HG03460 (cell line): ENCODE results near the gene GPA33.

ENCODE experiments used
- ATAC-seq: cut with Tn5 transposase; IDR thresholded peaks from one replicate; pipeline ENCODE4 v1.9.1; 2021; ENCODE audit not compliant: unreplicated experiment

The GPA33 gene

GRCh38 chr1:167090314-167090942 is at the start of gene GPA33:
Gene GPA33 (minus strand): TSS chr1:167090377. CDS start chr1:167090287, 90 bp downstream.
- no peak for ATAC-seq

GRCh38 chr1:167138703-167139102 is 48.5 kb upstream of the GPA33 start:
- ATAC-seq: no peak

DNA sequence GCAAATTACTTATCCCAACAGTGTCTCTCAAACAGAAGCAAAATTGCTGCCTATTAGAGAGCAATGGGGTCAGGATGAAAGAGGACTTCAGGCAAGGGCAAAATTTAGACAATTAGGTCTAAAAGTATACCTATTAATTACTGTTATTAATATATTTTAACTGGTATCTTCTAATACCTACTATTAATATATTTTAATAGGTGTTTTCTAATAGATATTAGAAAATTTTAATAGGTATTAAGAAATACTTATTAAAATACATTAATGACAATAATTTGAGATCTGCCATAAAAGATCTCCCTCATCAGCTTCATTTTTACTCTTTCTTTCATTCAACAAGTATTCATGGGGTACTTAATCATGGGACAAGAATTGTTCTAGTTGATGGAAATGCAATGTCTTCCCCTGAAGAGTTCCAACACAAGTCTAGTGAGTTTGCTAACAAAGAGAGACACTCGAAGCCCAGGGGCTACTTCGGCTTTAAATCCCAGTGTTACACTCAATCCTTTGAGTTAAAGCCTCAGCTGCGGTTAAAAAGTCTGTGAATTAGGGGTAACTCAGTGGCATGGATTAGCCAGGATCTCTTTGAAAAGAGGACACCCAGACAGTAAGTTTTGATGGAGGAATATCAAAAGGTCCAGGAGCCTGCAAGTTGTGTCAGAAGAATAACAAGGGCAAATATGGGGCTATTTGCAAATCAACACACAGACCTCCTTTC is 47.8 kb upstream of the GPA33 start:
- ATAC-seq: no peak

DNA sequence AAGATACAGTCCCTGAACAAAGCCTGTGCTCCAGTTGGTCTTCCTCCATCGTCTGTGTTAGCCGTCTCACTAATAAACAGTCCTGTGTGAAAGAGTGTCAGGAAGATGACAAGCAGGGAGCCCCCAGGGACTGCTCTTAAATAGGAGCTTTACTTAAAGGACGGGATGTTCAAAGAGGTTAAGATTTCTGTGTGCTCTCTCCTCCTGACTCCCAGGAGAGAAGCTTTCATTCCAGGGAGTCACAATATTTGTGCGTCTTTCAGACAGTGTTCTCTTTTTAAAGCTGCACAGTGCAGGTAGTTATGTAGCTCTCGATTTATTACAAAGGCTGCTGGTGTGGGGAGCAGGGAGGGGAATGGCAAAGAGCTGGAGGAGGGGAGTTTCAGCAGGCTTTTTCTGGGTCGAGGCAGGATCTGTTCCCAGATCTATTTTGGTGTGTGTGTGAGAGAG is 47.2 kb upstream of the GPA33 start:
- no peak for ATAC-seq

- ATAC-seq: no peak
Observed at GRCh38 chr1:167136806-167137205, 46.6 kb upstream of the GPA33 start.

DNA sequence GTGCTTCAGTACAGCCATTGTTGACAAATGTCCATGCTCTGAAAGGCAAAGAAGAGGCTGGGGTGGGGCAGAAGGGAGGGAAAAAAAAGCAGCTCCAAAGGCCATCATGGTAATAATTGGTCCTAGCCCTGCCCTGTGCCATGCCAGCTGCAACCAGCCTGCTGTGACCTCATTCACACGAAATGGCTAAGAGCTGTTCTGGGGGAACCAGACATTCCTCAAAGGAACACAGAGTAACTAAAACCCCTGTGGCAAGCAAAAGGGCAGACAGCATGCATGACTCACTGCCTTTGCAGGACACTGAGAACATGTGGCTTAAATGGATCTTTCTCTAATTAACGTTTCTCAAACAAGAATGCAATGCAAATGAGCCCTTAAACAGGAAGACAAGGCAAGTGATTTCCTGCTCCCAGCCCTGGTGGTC is 46.0 kb upstream of the GPA33 start:
- ATAC-seq: no peak

DNA sequence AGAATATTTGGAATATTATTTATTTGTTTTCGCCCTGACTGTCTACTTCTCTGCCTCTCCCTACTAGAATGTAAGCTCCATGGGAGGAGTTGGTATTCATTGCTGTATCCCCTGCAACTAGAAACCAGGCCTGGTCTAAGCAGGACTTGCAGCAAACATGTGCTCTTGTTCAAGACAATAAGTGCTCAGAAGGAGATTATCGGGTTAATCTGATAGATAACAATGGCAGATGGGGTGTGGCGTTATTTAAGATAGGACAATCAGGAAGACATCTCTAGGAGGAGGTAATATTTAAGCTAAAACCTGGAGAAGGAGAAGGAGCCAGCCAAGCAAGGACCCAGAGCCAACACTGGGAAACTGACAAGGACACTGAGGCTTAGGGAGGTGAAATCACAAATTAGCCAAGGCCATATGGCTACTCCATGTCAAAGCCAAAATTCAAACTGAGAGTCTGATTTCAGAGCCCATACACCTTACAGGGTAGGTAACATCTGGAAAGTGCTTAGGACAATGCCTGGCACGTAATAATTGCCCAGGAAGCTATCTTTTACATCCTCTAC is 45.2 kb upstream of the GPA33 start:
- ATAC-seq: no peak

- ATAC-seq: no peak
Observed at GRCh38 chr1:167132301-167133010, 42.3 kb upstream of the GPA33 start.

DNA sequence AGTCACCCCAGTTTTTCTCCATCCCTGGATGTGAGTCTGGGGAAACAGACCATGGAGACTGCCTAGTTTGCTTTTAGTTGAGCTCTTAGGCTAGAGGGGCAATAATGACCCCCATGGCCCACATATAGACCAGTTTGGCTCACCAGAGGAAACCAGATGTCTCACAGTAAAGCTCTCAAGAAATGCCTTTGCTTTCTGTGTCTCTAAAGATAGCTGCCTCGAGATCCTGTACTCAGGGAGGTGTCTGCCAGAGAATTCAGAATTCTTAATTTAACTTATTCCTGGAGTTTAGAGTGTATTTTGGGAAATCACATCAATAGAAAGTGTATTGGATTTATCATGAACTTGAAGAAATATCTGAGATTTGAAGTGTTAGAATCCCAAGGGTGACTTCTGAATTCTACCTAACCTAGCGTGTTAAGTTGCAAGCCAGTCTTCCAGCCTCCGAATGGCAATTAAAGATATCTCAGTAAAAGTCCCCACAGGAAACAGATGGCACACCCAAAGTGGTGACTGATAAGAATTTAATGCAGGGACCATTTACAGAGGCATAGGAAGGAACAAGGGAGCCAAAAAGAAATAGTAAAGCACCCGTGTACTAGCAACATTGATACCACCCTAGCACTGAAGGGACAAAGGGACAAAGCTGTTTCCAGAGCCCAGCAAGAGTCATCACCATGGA is 40.8 kb upstream of the GPA33 start:
- ATAC-seq: no peak

DNA sequence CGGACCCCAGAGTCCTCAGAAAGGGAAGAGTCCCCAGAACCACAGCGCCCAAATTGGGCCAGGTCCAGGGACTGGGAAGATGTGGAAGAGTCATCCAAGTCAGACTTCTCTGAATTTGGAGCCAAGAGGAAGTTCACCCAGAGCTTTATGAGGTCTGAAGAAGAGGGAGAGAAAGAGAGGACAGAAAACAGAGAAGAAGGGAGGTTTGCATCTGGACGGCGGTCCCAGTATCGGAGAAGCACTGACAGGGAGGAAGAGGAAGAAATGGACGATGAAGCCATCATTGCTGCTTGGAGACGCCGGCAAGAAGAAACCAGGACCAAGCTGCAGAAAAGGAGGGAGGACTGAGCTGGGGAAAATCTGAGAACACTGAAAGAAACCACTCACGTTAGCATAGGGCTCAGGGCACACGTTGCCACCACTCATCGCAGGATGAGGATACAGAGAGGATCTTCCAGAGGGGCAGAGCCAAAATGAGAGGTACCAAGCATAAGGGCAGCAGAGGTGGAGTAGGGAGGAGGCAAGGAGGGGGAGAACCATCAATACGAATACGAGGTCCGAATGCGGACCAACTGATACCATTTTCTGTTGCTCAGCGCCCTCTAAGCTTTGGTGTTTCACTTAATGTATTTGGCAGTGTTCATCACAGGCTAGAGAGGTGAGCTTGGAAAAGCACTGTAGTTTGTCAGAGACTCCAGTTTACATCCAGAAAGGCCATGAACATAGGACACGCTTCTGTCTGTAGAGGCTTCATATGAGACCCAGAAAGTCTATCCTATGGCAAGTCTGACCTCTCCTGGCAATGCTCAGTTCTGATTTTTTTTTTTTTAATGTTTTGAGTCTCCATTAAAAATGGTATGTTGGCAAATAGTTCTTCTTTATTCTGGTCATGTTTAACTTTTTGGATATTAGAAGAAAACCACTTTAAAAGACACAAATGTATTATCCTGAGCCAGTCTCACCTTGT is 38.4 kb upstream of the GPA33 start:
- no peak for ATAC-seq

- ATAC-seq: no peak
Observed at GRCh38 chr1:167127661-167128060, 37.5 kb upstream of the GPA33 start.

- no peak for ATAC-seq
Observed at GRCh38 chr1:167127236-167127635, 37.1 kb upstream of the GPA33 start.

- ATAC-seq: no peak
Observed at GRCh38 chr1:167126811-167127210, 36.6 kb upstream of the GPA33 start.

GRCh38 chr1:167126317-167126716 is 36.1 kb upstream of the GPA33 start:
- ATAC-seq: no peak

DNA sequence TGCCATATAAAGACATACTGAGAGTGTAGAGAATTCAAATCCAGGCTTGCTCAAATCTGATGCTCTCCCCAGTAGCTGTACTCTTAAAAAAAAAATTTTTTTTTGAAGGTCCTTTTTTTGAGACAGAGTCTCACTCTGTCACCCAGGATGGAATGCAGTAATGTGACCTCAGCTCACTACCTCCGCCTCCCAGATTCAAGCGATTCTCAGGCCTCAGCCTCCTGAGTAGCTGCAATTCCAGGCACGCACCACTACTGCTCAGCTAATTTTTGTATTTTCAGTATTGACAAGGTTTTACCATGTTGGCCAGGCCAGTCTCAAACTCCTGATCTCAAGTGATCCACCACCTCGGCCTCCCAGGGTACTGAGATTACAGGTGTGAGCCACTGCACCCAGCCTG is 32.4 kb upstream of the GPA33 start:
- no peak for ATAC-seq

DNA sequence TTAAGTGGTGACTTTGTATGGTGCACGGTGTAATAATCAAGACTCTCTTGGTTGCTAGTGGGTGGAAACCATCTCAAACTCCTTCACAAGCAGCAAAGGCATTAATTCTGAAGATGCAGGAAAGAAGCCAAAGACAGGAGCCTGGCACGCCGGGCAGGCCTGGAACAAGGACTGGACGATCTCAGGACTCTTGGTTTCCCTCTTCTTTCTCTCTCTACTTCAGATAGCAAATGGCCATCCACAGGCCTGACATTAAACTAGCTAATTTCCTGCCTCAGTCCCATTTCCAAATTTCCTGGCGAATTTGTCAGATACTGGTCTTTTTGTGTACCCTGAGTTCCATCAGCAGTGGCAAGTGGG is 31.9 kb upstream of the GPA33 start:
- ATAC-seq: no peak

- no peak for ATAC-seq
Observed at GRCh38 chr1:167121375-167122120, 31.4 kb upstream of the GPA33 start.

GRCh38 chr1:167120899-167121298 is 30.7 kb upstream of the GPA33 start:
- no peak for ATAC-seq

DNA sequence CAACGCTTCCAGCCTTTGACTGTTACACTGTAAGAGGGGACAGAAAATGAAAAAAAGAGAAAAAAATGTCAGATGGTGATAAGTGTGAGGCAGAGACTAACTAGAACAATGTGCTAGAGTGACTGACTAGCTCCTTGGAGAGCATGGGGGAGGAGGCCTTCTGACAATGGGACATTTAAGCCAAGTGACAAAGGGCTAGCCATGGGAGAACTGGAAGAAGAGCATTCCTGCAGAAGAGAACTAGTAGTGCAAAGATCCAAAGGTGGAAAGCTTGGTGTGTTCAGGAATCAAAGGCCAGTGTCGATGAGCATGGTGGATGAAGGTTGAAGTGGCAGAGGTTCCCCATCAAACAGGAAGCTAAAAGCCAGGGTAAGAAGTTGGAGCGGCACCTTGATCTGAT is 29.5 kb upstream of the GPA33 start:
- ATAC-seq: no peak
